Middle frontal gyrus (tissue), 1 donor: ENCODE results near the gene LASP1.

Experiments
- DNase-seq: peaks from one replicate; pipeline ENCODE4 v3.0.0-alpha.2; 2015; ENCODE audit warnings: low spot score; ENCODE audit errors: extremely low spot score

LASP1 gene

DNA sequence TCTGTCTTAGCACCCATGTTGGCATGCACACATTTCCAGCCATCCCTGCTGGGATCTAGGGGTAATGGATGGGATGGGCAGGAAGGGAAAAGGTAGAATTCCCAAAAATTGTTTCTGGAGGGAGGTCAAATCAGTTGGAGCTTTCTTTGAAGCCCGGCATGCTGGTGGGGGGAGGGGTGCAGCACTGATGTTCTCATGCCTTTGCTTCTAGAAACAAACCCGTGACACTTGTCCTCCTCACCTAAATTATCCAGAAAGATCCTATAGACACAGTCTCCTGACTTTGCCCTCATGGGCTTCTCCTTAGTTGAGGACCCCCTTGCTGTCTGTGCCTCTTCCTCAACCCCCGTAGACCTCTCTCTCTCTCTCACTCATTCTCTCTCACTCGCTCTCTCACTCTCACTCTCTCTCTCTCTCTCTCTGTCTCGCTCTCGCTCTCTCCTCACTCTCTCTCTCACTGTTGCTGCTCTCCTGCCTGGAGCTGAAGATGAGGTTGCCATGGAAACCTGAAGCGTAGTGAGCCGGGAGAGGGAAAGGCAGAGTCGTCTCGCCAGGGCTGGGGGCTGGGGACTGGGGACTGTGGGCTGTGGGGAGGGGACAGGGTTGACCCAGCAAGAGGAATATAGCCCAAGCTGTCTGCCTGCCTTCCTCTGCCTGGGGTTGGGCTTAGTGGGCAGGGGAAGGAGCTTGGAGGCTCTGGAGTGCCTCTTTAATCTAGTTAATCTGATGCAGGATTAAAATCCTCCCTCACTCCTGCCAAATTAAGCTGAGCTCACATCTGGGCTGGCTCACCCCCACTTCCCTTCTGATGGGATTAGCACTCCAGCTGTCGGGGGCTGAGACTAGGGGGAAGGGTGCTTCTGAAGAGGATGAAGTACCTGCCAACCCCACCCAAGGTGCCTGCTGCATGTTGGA lies 16.1 kb downstream of the LASP1 start:
- peak; percentile 69 for DNase-seq

- no peak for DNase-seq
Observed at GRCh38 chr17:38886643-38887010, 16.8 kb downstream of the LASP1 start.

GRCh38 chr17:38888842-38889241 lies 19.0 kb downstream of the LASP1 start:
- DNase-seq: no peak

GRCh38 chr17:38889745-38890409 lies 20.0 kb downstream of the LASP1 start:
- DNase-seq: no peak

GRCh38 chr17:38890410-38890746 lies 20.5 kb downstream of the LASP1 start:
- DNase-seq: no peak

DNA sequence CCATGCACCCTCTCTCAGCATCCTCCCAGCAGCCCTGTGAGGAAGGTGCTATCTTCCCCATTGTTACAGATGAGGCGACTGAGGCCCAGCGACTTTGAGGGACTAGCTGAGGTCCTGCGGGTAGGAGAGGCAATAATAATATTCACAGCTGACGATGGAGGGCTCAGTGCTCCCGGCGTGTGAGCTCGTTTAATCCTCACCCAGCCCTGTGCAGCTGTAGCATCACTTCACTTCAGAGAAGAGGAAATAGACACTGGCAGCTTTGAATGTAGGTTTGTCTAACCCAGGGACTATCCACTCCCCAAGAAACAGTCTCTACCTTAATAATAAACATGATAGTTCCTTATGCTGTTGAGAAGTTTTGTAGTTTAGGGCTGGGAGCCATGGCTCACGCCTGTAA lies 21.6 kb downstream of the LASP1 start:
- no peak for DNase-seq

- DNase-seq: no peak
Observed at GRCh38 chr17:38892083-38892482, 22.2 kb downstream of the LASP1 start.

DNA sequence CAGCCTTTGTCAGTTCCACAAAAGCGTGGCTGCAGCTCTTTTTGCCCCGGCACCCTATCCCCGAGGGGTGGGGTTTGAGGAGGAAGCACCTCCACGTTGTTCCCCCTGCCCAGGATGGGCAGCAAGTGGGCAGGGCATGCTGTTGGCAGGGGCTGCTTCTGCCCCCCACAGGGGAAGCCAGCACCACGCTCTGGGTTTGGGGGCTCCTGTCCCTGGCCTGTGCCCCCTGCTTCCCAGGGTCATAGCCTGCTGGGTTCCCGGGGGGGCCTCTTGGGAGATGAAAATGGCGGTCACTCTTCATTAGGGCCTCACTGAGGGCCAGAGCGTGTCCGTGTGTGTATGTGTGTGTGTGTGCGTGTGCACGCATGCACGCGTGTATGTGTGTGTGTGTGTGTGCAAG lies 22.8 kb downstream of the LASP1 start:
- no peak for DNase-seq

GRCh38 chr17:38893113-38893512 lies 23.3 kb downstream of the LASP1 start:
- DNase-seq: no peak

DNA sequence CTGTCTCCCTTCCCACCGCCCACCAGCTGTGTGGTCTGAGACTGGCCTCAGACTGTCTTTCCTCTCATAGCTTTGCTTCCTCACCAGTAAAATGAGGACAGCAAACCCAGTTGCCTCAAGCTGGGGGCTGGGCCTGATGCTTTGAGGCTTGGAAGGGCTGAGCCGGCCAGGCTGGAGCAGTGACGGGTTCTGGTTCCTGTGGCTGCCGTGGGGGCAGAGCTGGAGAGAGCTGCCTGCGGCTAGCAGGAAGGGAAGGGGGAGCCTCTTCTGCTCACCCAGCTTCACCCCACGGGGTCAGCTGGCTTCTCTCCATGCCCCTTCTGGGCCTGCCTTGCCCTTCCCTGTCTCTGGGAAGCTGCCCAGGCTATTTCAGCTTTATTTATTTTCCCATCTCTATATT lies 23.7 kb downstream of the LASP1 start:
- no peak for DNase-seq

- DNase-seq: no peak
Observed at GRCh38 chr17:38894276-38894675, 24.4 kb downstream of the LASP1 start.

- no peak for DNase-seq
Observed at GRCh38 chr17:38896346-38896954, 26.6 kb downstream of the LASP1 start.

- DNase-seq: no peak
Observed at GRCh38 chr17:38897176-38897575, 27.3 kb downstream of the LASP1 start.

DNA sequence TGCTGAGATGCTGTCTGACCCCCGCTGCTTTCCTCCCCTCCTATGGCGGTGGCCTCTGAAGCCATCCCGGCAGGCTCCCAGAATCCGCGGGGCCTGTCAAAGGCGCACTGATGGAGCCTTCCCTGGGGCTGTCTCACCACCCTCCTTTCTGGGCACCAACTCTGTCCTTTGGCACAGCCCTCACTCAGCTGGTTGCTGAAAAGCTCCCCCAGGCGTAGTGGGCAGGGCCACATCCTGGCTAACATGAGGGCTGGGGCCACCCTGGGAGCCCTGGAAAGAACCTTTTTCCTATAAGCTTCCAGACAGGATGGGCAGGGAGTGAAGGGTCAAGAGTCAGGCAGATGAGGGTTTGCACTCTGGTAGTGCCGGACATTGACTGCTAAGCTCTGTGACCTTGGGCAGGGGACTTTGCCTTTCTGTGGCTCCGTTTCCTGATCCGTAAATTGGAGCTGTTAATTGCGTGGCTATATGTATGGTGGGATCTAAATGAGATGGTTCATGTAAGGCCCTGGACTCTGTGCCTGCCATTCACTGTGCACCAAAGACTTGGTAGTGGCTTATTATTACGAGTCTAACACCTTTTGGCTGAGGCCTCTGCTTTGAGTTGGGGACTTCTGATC lies 27.9 kb downstream of the LASP1 start:
- no peak for DNase-seq

- DNase-seq: no peak
Observed at GRCh38 chr17:38898291-38898679, 28.4 kb downstream of the LASP1 start.

- no peak for DNase-seq
Observed at GRCh38 chr17:38898812-38899348, 29.0 kb downstream of the LASP1 start.

GRCh38 chr17:38899421-38899820 lies 29.6 kb downstream of the LASP1 start:
- no peak for DNase-seq

- no peak for DNase-seq
Observed at GRCh38 chr17:38900978-38901656, 31.3 kb downstream of the LASP1 start.

- no peak for DNase-seq
Observed at GRCh38 chr17:38903404-38903803, 33.5 kb downstream of the LASP1 start.

DNA sequence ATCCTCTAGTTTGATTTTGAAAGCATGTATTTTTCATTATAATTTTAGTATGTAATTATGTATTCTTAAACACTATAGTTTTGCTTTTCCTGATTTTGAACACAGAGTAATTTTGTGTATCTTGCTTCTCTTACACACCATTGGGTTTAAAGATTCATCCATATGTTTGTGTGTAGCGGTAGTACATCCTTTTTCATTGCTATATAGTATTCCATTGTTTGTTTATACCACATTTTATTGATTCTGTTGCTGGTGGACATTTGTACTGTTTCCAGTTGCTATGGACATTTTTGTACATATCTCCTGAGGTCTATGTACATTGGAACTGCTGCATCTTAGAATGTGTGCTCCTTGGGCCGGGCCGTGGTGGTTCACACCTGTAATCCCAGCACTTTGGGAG lies 35.0 kb downstream of the LASP1 start:
- no peak for DNase-seq

DNA sequence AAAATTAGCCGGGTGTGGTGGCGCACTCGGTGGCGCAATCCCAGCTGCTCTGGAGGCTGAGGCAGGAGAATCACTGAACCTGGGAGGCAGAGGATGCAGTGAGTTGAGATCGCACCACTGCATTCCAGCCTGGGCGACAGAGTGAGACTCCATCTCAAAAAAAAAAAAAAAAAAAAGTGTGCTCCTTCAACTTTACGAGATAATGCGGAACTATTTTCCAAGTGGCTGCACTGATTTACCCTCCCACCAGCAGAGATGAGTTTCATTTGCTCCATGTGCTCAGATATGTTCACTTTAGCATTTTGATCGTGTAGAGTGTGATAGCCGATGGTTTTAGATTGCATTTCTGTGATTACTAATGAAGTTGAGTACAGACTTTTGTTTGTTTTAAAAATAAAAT lies 35.5 kb downstream of the LASP1 start:
- DNase-seq: no peak
